NCI-H748 (cell line): ENCODE data around the gene TADA3.

ENCODE experiments used
- DNase-seq: peaks from one replicate; lab custom pipeline; 2025; ENCODE audit not compliant: unreplicated experiment; lab: John Stamatoyannopoulos, UW

The TADA3 gene

DNA sequence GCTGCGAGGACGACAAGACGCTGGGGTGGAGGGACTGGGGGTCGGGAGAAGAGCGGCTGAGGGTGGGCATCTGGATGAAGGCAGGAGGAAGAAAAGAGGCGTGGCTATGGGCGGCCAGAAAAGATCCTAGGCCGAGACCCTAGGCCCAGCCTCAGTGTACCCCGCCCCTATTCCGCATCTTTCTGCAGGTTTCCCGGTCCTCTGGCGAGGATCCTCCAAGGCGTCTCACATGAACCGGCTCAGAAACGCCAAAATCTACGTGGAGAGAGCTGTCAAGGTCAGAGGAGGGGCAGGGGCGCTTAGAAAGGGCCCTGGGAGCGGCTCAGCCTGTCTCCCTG is 18.1 kb upstream of the TADA3 start:
- DNase-seq: no peak

DNA sequence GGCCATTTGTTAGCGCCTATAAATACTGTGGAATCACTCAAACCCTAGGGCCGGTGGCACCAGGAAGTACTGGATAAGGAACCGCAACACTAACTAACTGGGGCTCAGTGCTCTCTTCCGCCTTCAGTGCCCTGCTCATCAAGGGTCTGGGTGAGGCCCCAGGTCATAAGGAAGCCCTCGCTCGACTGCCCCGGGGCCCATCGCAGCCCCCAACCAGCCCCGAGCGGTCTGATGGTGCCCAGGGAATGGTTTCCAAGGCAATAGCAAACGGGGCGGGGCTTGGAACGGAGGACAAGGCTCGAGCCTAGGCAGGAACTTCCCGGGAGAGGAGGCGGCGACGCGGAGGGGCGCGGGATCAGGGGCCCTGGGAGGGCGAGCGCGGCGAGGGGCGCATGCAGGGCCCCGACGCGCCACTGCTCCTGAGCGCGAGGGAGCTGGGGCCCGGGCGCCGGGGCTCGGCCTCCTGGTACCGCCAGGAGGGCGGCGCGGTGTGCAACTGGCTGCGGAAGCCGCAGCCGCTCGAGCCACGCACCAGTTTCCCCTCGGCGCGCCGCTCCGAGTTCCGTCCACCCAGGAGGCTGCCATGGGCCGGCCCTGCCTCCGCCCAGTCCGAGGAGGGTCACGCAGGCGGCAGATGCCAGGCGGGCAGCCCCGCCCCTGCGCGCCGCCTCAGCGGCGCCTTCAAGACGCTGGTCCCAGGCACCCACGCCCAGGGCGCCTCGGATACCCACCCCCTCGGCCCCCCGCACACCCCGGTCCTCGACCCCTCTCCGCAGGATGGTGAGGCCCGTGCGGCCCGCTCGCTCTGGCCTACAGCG is 17.6 kb upstream of the TADA3 start, which contains the start of gene TTLL3:
Gene TTLL3, plus strand, starts transcription at position 648 of the 818 bp plus-strand sequence. CDS start 400 bp downstream, outside the sequence.
- DNase-seq: peak; percentile 67

GRCh38 chr3:9809239-9809614 is 17.0 kb upstream of the TADA3 start:
- DNase-seq: no peak

DNA sequence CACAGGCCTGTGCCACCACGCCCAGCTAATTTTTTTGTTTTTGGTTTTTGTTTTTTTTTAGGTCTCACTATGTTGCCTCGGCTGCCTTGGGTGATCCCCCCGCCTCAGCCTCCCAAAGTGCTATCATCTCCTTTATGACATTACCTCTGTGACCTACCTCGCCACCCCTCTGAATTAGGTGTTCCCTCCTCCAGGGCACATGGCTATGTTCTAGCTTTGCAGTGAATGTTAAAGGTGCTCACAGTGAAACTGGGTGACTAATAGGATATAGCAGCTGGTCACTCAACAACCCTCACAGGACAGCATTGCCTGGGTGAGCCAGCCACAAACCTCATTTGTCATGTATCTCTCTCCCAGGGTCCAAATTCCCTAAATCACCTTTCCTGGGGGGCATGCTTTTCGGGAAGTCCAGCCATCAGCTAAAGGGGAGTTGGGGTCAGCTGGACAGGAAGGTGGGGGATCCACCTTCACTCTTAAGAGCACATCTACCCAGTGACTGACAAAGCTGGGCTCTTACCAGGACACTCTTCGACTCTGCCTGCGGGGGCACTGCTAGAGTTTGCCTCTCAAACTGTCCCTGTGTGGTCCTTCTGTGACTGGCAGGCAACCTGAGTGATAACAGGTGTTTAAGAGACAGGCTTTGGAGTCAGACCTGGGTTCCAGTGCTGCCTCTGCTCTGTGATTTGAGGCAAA is 16.2 kb upstream of the TADA3 start:
- peak; percentile 43 for DNase-seq

- no peak for DNase-seq
These were observed 15.7 kb upstream of the TADA3 start for GRCh38 chr3:9807981-9808344.

- DNase-seq: no peak
These were observed 14.7 kb upstream of the TADA3 start for GRCh38 chr3:9806688-9807589.

DNA sequence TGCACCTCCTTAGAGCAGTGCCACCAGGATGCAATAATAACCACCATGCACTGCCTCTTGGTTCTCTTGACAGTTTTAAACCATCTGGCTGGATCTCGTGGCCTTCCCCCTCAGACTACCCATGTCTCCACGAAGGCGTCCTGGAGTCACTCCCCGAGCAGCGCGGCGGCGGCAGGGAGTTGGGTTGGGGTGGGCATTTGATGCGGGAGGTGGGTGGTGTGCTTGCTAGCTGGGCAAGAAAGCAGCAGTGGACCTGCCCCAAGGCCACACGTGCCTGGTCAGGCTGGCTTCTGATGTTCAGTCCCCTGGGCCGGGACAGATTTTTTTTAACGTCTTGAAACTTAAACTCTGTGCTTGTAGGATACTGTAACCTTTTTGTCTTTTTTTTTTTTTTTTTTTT is 13.9 kb upstream of the TADA3 start:
- no peak for DNase-seq

DNA sequence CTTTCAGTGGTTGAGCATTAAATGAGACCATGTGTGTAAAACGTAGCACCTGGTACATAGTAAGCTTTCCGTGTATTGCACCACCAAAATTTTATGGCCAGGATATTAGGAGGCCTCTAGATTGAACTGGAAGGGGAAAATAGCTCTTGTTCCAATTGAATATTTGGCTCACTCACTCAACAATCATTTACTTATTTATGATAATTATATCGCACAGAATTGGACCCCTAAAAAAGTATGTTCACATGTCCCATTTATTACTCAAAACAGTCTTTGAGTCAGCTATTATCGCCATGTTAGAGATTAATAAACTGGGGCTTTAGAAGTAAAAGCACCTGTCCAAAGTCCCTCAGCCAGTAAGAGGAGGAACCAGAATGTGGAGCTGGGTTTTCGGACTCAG is 12.7 kb upstream of the TADA3 start:
- DNase-seq: no peak

- no peak for DNase-seq
These were observed 11.2 kb upstream of the TADA3 start for GRCh38 chr3:9803494-9803893.

DNA sequence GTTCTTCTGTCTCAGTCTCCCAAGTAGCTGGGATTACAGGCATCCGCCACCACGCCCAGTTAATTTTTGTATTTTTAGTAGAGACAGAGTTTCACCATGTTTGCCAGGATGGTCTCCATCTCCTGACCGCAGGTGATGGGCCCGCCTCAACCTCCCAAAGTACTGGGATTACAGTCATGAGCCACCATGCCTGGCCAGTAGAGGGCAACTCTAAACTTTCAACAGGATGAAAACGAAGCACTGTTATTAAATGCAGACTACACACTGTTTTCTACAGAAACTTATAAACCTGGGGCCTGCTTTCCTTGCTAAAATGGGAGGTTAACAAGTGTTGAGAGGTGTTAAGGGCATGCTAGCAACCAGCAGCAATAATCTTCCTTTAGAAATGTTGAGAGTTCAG is 8.3 kb upstream of the TADA3 start:
- no peak for DNase-seq

DNA sequence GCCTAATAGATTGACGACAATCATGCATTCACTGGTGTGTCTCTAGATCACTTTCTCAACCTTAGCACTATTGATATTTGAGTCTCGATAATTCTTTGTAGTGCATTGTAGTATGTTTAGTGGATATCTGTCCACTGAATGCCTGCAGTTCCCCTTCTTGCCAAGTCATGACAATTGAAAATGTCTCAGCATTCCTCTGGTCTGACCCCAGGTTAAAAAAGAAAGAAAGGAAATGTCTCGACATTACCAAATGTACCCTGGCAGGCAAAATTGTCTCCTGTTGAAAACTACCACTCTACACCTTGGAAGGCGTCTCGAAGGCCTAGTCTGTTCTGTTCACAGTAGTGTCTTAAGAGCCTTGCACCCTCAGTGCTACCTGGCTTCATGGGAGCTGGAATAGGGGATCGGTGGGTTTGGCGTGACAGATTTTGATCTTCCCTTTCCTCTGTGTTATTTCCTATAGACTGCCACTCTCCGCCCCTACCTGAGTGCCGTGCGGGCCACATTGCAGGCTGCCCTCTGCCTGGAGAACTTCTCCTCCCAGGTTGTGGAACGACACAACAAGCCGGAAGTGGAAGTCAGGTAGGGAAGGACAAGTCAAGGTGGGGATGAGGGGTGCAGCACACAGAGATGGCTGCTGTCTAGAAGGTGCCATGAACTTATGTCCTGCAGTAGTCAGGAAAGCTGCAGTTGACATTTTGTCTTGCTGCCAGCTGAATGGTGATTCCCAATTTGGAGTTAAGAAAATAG is 5.1 kb upstream of the TADA3 start:
- no peak for DNase-seq

DNA sequence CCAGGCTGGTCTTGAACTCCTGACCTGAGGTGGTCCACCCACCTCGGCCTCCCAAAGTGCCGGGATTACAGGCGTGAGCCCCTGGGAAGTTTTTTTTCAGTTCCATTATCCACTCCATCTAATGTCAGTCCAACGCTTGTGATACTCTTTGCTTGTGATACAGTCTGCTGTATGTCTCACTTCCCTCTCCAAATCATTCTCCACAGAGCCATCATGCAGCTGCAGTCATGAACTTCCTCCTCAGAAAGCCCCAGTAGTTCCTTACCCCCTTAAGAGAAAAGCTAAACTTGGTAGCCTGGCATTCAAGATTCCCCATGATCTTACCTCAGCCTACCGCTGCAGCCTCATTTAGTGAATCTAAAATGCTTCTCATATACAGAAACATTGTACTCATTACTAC is 2.9 kb upstream of the TADA3 start:
- DNase-seq: no peak

DNA sequence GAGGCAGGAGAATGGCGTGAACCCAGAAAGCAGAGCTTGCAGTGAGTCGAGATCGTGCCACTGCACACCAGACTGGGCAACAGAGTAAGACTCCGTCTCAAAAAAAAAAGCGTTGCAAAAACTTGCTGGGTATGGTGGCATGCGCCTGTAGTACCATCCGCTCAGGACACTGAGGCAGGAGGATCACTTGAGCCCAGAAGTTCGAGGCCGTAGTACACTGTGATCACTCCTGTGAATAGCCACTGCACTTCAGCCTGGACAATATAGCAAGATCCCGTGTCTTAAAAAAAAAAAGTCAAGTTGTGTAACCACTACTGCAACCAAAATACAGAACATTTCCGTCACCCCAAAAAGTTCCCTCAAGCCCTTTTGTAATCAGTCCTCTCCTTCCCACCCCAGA is 2.1 kb upstream of the TADA3 start:
- DNase-seq: no peak

- peak; percentile 45 for DNase-seq
These were observed 998 bp upstream of the TADA3 start for GRCh38 chr3:9793161-9793781.

DNA sequence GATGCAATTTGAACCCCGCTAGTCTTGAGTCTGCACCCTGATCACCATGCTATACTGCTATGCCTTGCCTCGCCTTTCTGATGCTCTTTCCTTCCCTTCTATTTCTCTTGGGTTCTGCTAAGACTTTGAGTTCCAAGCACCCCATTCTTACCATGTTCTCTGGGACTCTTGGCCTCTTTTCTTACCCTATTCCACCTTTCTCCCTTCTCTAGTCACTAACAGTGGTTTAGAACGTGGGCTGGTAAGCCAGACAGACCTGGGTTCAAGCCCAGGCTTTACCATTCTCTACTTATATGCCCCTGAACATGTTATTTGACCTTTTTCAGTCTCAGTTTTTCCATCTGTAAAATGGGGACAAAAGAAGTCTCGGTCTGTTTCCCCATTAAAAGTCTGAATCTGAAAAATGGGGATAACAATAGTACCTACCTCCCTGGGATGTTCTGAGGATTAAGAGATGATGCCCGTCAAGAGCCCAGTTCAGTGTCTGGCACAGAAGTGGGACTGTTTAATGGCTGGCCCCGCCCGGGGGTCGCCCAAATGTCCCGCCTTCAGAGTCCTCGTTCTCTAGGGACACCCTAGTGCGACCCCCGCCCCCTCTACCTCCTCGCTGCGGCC is 376 bp downstream of the TADA3 start:
- DNase-seq: no peak

GRCh38 chr3:9791127-9791526 is 1.1 kb downstream of the TADA3 start:
- no peak for DNase-seq

DNA sequence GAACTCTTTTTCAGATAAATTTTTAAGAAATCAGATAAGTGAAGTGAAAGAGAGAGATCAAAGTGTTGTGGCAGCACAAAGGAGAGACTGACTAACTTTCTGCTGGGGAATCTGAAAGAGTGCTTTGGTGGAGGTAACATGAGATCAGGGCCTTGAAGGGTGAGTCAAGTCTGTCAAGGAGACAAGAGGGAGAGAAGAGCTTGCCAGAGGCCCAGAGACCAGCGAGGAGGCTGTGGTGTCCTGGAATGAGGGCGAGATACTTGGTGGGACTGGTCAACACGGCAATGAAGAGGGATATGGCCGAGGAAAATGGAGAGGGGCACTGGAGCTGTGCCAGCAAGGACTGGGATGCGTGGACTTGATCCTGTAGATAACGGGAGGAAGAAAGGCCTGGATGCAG is 4.6 kb downstream of the TADA3 start:
- no peak for DNase-seq

DNA sequence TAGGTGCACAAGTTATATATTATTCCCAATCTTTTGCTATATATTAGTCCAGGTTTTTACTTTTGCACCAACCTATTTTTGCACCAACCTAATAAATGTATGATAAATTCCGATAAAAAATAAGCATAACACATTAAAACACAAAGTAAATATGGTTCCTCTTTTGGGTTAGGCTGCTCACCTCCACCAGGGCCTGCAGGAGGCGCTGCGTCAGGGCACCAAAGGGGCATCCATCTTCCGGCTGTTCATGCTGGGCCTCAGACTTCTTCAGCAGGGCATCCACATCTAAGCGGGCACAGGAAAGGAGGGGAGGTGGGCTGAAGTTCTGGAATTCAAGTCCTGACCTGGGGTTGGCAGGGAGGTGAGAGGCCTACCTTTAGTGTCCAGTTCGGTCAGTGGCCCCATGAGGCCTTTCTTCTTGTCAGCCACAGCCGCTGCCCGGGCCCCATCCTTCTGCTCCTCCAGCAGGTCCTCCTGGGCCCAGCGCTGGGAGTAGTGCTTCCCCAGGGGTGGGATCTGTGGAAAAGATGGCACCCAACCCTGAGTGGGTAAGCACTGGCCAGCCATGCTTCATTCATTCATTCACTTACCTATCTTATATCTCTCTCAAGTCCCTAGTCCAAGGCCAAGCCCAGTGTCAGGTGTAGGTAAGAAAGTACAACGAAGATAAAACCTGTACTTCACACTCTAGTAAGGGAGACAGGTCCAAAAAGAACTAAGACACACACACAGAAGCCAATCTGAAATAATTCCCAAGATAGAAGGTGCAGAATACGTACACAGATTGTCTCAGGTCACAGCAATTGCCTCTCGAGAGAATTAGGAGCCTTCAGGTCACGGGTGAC is 5.2 kb downstream of the TADA3 start:
- no peak for DNase-seq

DNA sequence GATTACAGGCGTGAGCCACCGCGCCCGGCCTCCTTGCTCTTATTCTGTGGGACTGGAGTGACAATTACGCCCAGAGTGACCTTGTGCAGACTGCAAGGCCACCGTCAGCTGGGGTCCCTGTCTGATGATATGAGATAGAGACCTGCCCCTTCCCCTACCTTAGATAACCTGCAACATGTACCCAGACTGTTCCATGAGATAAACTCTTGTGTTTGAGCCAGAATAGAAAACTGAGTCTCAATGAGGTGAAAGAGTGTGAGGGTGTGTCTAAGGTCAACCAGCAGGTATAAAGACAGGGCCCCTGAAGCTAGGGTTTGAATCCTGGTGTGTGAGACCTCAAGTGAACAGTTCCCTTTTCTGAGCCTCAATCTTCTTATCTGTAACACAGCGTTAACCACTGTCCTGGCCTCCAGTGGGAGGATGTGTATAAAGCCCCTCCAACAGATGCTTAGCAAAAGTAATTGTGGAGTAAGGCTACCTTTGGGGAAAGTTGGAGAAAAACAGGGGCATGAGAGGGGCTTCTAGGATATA is 6.0 kb downstream of the TADA3 start:
- DNase-seq: no peak
